CD4-positive, alpha-beta memory T cell (primary cell): ENCODE results near the gene EI24. TPM values are rescaled to one million over a fixed set of nuclear protein-coding genes. Genes with fewer than 3 reads are reported as not detected.

Source experiments
- CTCF ChIA-PET: fragments of 350-600 bp; sonication (Branson Sonifier 250); formaldehyde crosslinking; loops from one replicate; lab custom pipeline; 2021; ENCODE audit warnings: inconsistent platforms; ENCODE audit not compliant: partially characterized antibody; lab: Charles Lee
- POLR2A ChIA-PET: fragments of 350-600 bp; sonication (Branson Sonifier 250); formaldehyde crosslinking; loops from one replicate; lab custom pipeline; 2021; ENCODE audit not compliant: partially characterized antibody; lab: Charles Lee
- DNase-seq, 5 donors: peaks; one replicate each; pipeline versions ENCODE4 v3.0.0 to v3.0.0-alpha.2; 2020 to 2022; ENCODE audit warnings: mixed read lengths in 1 of 5
- H3K27ac ChIP-seq: one replicate; pipeline ENCODE4 v1.7.0; 2013; ENCODE audit warnings: low read depth, low read length
- H3K27me3 ChIP-seq: 2 replicates; pipeline ENCODE4 v1.7.0; 2013; ENCODE audit warnings: mild to moderate bottlenecking, low read length, moderate library complexity; ENCODE audit not compliant: insufficient read depth
- H3K36me3 ChIP-seq: 2 replicates; pipeline ENCODE4 v1.7.0; 2013; ENCODE audit warnings: mild to moderate bottlenecking, low read length, moderate library complexity; ENCODE audit not compliant: insufficient read depth
- H3K4me1 ChIP-seq: 2 replicates; pipeline ENCODE4 v1.7.0; 2013; ENCODE audit warnings: mild to moderate bottlenecking, low read length, moderate library complexity; ENCODE audit not compliant: insufficient read depth
- H3K4me3 ChIP-seq, 2 donors: one replicate each; pipeline ENCODE4 v1.7.0; 2013; ENCODE audit warnings: low read length in 2 of 2, mild to moderate bottlenecking in 1 of 2
- H3K9me3 ChIP-seq, 2 donors: one replicate each; pipeline ENCODE4 v1.7.0; 2013; ENCODE audit warnings: low read length in 2 of 2, control low read depth in 1 of 2; ENCODE audit not compliant: control insufficient read depth in 1 of 2
- H3K27ac Mint-ChIP-seq, 7 donors: one replicate each; pipeline ENCODE4 v1.8.0; 2020 to 2021; ENCODE audit warnings: mixed read lengths in 7 of 7, mild to moderate bottlenecking in 6 of 7, inconsistent platforms in 3 of 7, moderate library complexity in 3 of 7
- H3K27me3 Mint-ChIP-seq, 2 donors: one replicate each; pipeline ENCODE4 v1.8.0; 2020 to 2021; ENCODE audit warnings: mixed read lengths in 2 of 2
- H3K36me3 Mint-ChIP-seq, 2 donors: one replicate each; pipeline ENCODE4 v1.8.0; 2020 to 2021; ENCODE audit warnings: mixed read lengths in 2 of 2, inconsistent platforms in 1 of 2, mild to moderate bottlenecking in 1 of 2
- H3K4me1 Mint-ChIP-seq, 4 donors: one replicate each; pipeline ENCODE4 v1.8.0; 2020 to 2021; ENCODE audit warnings: mixed read lengths in 4 of 4, mild to moderate bottlenecking in 1 of 4
- H3K4me3 Mint-ChIP-seq, 8 donors: one replicate each; pipeline ENCODE4 v1.8.0; 2020 to 2021; ENCODE audit warnings: mixed read lengths in 8 of 8, mild to moderate bottlenecking in 7 of 8, moderate library complexity in 6 of 8, inconsistent platforms in 3 of 8
- H3K9me3 Mint-ChIP-seq, 8 donors: one replicate each; pipeline ENCODE4 v1.8.0; 2020 to 2021; ENCODE audit warnings: mixed read lengths in 8 of 8, mild to moderate bottlenecking in 5 of 8, inconsistent platforms in 3 of 8, moderate library complexity in 1 of 8
- intact Hi-C: fragments of 100-400 bp; cut with micrococcal nuclease; formaldehyde crosslinking; loops from one replicate; pipeline ENCODE4 v1.15.1; 2023
- polyA plus RNA-seq, 2 donors: library from polyadenylated mRNA; unstranded; fragments of 300-500 nt; fragmentation: Illumina TruSeq; gene quantifications; one replicate each; pipeline ENCODE4 v1.2.3, GENCODE V29; 2021
- total RNA-seq, 2 experiments: library from RNA; stranded (reverse); gene quantifications; one replicate each; pipeline ENCODE4 v1.2.3, GENCODE V29; 2021

The EI24 gene
- total and polyA plus RNA-seq, 4 experiments from 2014 or later, result 35.5 to 61.2 (median 48.1) TPM

- peaks cover 0 to 8% (median 3%) of the 10 kb centered on the region in 4 donors for H3K4me1 Mint-ChIP-seq
- intact Hi-C loops, result no loop called here
- no peak overlapping the region for H3K4me3 ChIP-seq
- no peaks in the 10 kb centered on the region for H3K4me1 ChIP-seq
- H3K27me3 ChIP-seq, result no peaks in the 10 kb centered on the region
- peaks cover 50 to 80% of the 10 kb centered on the region in 2 donors for H3K36me3 Mint-ChIP-seq
- peak overlapping the region in 2 of 7 donors; percentile 10 to 25 for H3K27ac Mint-ChIP-seq
- DNase-seq, result no peak
- H3K27ac ChIP-seq, result no peak overlapping the region
- no peak overlapping the region for H3K4me3 Mint-ChIP-seq
- ChIA-PET CTCF (interaction anchor here (0.8 to 2.0 kb wide), 3 partner anchors 11 to 34 kb away, joined by 3 to 8 read pairs (median 3); partner anchors contain the start of genes CHEK1, EI24 and STT3A), POLR2A (interaction anchor here (1.3 to 2.4 kb wide), 2 partner anchors 11 to 22 kb away, joined by 3 to 11 read pairs; partner anchors contain the start of genes CHEK1 and STT3A)
- no peaks in the 10 kb centered on the region for H3K27me3 Mint-ChIP-seq
- no peaks in the 10 kb centered on the region for H3K9me3 Mint-ChIP-seq
- H3K36me3 ChIP-seq, result peaks cover 65% of the 10 kb centered on the region
- no peaks in the 10 kb centered on the region for H3K9me3 ChIP-seq
These were observed 33.9 kb downstream of the EI24 start for GRCh38 chr11:125603207-125603606.

- Histone ChIP-seq H3K4me3 (no peak overlapping the region), H3K27ac (no peak overlapping the region), H3K9me3 (no peaks in the 10 kb centered on the region), H3K27me3 (no peaks in the 10 kb centered on the region), H3K4me1 (no peaks in the 10 kb centered on the region), H3K36me3 (peaks cover 72% of the 10 kb centered on the region)
- ChIA-PET CTCF (no interaction called here), POLR2A (no interaction called here)
- Mint-ChIP-seq H3K4me3 (no peak overlapping the region), H3K9me3 (no peaks in the 10 kb centered on the region), H3K4me1 (peaks cover 0 to 8% (median 3%) of the 10 kb centered on the region in 4 donors), H3K27me3 (no peaks in the 10 kb centered on the region), H3K27ac (no peak overlapping the region), H3K36me3 (peaks cover 56 to 86% of the 10 kb centered on the region in 2 donors)
- intact Hi-C loops, result no loop called here
- no peak for DNase-seq
These were observed 36.1 kb downstream of the EI24 start for GRCh38 chr11:125605417-125605816.

GRCh38 chr11:125609545-125609944 lies 40.3 kb downstream of the EI24 start:
- Histone ChIP-seq H3K27me3 (no peaks in the 10 kb centered on the region), H3K4me1 (no peaks in the 10 kb centered on the region), H3K27ac (no peak overlapping the region), H3K9me3 (no peaks in the 10 kb centered on the region), H3K4me3 (no peak overlapping the region), H3K36me3 (peaks cover 81% of the 10 kb centered on the region)
- H3K4me3 Mint-ChIP-seq, result no peak overlapping the region
- peaks cover 0 to 3% (median 0%) of the 10 kb centered on the region in 4 donors for H3K4me1 Mint-ChIP-seq
- H3K36me3 Mint-ChIP-seq, result peaks cover 60 to 84% of the 10 kb centered on the region in 2 donors
- intact Hi-C loops, result no loop called here
- no peaks in the 10 kb centered on the region for H3K27me3 Mint-ChIP-seq
- DNase-seq, result no peak
- ChIA-PET POLR2A (no interaction called here), CTCF (no interaction called here)
- H3K27ac Mint-ChIP-seq, result no peak overlapping the region
- H3K9me3 Mint-ChIP-seq, result peaks cover 0 to 3% (median 0%) of the 10 kb centered on the region in 8 donors

- Histone ChIP-seq H3K4me3 (no peak overlapping the region), H3K36me3 (peaks cover 72% of the 10 kb centered on the region), H3K4me1 (no peaks in the 10 kb centered on the region), H3K27me3 (no peaks in the 10 kb centered on the region), H3K9me3 (no peaks in the 10 kb centered on the region), H3K27ac (no peak overlapping the region)
- ChIA-PET POLR2A (interaction anchor here (2.0 kb wide), 1 partner anchor 26 kb away, joined by 10 read pairs; the partner anchor contains the start of gene STT3A), CTCF (no interaction called here)
- intact Hi-C loops, result no loop called here
- H3K9me3 Mint-ChIP-seq, result peaks cover 0 to 3% (median 0%) of the 10 kb centered on the region in 8 donors
- peaks cover 45 to 79% of the 10 kb centered on the region in 2 donors for H3K36me3 Mint-ChIP-seq
- no peak overlapping the region for H3K4me3 Mint-ChIP-seq
- no peak for DNase-seq
- no peaks in the 10 kb centered on the region for H3K4me1 Mint-ChIP-seq
- H3K27me3 Mint-ChIP-seq, result no peaks in the 10 kb centered on the region
- no peak overlapping the region for H3K27ac Mint-ChIP-seq
These were observed 49.1 kb downstream of the EI24 start for GRCh38 chr11:125618383-125618782.

- H3K36me3 Mint-ChIP-seq, result peaks cover 25 to 56% of the 10 kb centered on the region in 2 donors
- H3K4me1 Mint-ChIP-seq, result peaks cover 7 to 22% (median 14%) of the 10 kb centered on the region in 4 donors
- DNase-seq, result no peak
- POLR2A ChIA-PET, result interaction anchor here (0.6 to 0.9 kb wide), 3 partner anchors 11 to 39 kb away, joined by 3 to 4 read pairs (median 3); partner anchors contain the start of gene STT3A
- H3K27ac Mint-ChIP-seq, result peak overlapping the region in 2 of 7 donors; percentile 14 to 27
- no peaks in the 10 kb centered on the region for H3K27me3 Mint-ChIP-seq
- Histone ChIP-seq H3K27me3 (no peaks in the 10 kb centered on the region), H3K9me3 (no peaks in the 10 kb centered on the region), H3K27ac (no peak overlapping the region), H3K4me3 (no peak overlapping the region), H3K4me1 (peaks cover 16% of the 10 kb centered on the region), H3K36me3 (peaks cover 49% of the 10 kb centered on the region)
- CTCF ChIA-PET, result interaction anchor here (1.0 kb wide), 2 partner anchors 29 to 52 kb away, joined by 4 read pairs; partner anchors contain the start of genes EI24 and STT3A
- intact Hi-C loops, result loop anchor here (10.0 kb wide), 1 partner anchor 663 kb away; the partner anchor contains the start of gene TIRAP
- peaks cover 0 to 4% (median 0%) of the 10 kb centered on the region in 8 donors for H3K9me3 Mint-ChIP-seq
- H3K4me3 Mint-ChIP-seq, result no peak overlapping the region
These were observed 52.7 kb downstream of the EI24 start for GRCh38 chr11:125621995-125622394.

GRCh38 chr11:125623064-125623463 lies 53.8 kb downstream of the EI24 start:
- Histone ChIP-seq H3K27me3 (no peaks in the 10 kb centered on the region), H3K36me3 (peaks cover 41% of the 10 kb centered on the region), H3K4me1 (peaks cover 19% of the 10 kb centered on the region), H3K27ac (no peak overlapping the region), H3K9me3 (no peaks in the 10 kb centered on the region), H3K4me3 (no peak overlapping the region)
- ChIA-PET POLR2A (interaction anchor here (3.4 kb wide), 1 partner anchor 31 kb away, joined by 76 read pairs; the partner anchor contains the start of gene STT3A), CTCF (interaction anchor here (0.8 to 1.5 kb wide), 3 partner anchors 30 to 571 kb away, joined by 3 to 4 read pairs (median 3); partner anchors contain the start of gene STT3A)
- peak overlapping the region in 6 of 7 donors; percentile 36 to 87 (median 77) for H3K27ac Mint-ChIP-seq
- intact Hi-C loops, result loop anchor here (10.0 kb wide), 1 partner anchor 662 kb away; the partner anchor contains the start of gene TIRAP
- peaks cover 0 to 4% (median 0%) of the 10 kb centered on the region in 8 donors for H3K9me3 Mint-ChIP-seq
- no peak overlapping the region for H3K4me3 Mint-ChIP-seq
- H3K4me1 Mint-ChIP-seq, result peaks cover 11 to 29% (median 16%) of the 10 kb centered on the region in 4 donors
- no peak for DNase-seq
- peaks cover 22 to 48% of the 10 kb centered on the region in 2 donors for H3K36me3 Mint-ChIP-seq
- H3K27me3 Mint-ChIP-seq, result no peaks in the 10 kb centered on the region

- ChIA-PET CTCF (interaction anchor here (0.9 to 3.8 kb wide), 6 partner anchors 21 to 278 kb away, joined by 3 to 20 read pairs (median 3); partner anchors contain the start of genes EI24, PUS3 and STT3A), POLR2A (interaction anchor here (0.8 to 3.4 kb wide), 12 partner anchors 8 to 671 kb away, joined by 3 to 76 read pairs (median 3); partner anchors contain the start of genes CCDC15, EI24, HYLS1 and PUS3)
- H3K27ac Mint-ChIP-seq, result peak within 1 kb of the TSS; percentile 87 to 99 (median 99)
- H3K4me3 Mint-ChIP-seq, result peak within 1 kb of the TSS; percentile 93 to 100 (median 98)
- H3K9me3 Mint-ChIP-seq, result peaks cover 0 to 4% (median 0%) of the 10 kb centered on the region in 8 donors
- H3K36me3 ChIP-seq, result peaks cover 26% of the 10 kb centered on the region
- peaks cover 18 to 32% of the 10 kb centered on the region in 2 donors for H3K36me3 Mint-ChIP-seq
- intact Hi-C loops, result loop anchor here (1.0 to 10.0 kb wide), 5 partner anchors 32 to 660 kb away; partner anchors contain the start of genes EI24, HYLS1, STT3A and TIRAP
- no peaks in the 10 kb centered on the region for H3K27me3 Mint-ChIP-seq
- H3K4me1 ChIP-seq, result peaks cover 19% of the 10 kb centered on the region
- H3K27me3 ChIP-seq, result no peaks in the 10 kb centered on the region
- no peaks in the 10 kb centered on the region for H3K9me3 ChIP-seq
- peak within 1 kb of the TSS; percentile 84 to 98 for H3K4me3 ChIP-seq
- peaks cover 11 to 29% (median 16%) of the 10 kb centered on the region in 4 donors for H3K4me1 Mint-ChIP-seq
- peak in 1 of 5 donors; percentile 16 for DNase-seq
- H3K27ac ChIP-seq, result peak within 1 kb of the TSS; percentile 95
These were observed 55.5 kb downstream of the EI24 start, which contains the start of gene CHEK1 for GRCh38 chr11:125624756-125625213. Gene CHEK1 (plus strand): TSS chr11:125625163. CDS start chr11:125626769, 1,606 bp downstream.
